GM21381 (cell line): Measurements from ENCODE around the gene LHCGR.
A peak's percentile ranks its signal among the peaks of the same experiment; 100 is the strongest.
"Not testable (repeated sequence)": the region's sequence is repeated elsewhere in the genome, so short reads cannot be mapped to it uniquely, and the experiment has no call there.

Experiments
- ATAC-seq: cut with Tn5 transposase; IDR thresholded peaks from one replicate; pipeline ENCODE4 v1.9.1; 2021; ENCODE audit warnings: mild to moderate bottlenecking, moderate library complexity; ENCODE audit not compliant: unreplicated experiment

LHCGR gene

DNA sequence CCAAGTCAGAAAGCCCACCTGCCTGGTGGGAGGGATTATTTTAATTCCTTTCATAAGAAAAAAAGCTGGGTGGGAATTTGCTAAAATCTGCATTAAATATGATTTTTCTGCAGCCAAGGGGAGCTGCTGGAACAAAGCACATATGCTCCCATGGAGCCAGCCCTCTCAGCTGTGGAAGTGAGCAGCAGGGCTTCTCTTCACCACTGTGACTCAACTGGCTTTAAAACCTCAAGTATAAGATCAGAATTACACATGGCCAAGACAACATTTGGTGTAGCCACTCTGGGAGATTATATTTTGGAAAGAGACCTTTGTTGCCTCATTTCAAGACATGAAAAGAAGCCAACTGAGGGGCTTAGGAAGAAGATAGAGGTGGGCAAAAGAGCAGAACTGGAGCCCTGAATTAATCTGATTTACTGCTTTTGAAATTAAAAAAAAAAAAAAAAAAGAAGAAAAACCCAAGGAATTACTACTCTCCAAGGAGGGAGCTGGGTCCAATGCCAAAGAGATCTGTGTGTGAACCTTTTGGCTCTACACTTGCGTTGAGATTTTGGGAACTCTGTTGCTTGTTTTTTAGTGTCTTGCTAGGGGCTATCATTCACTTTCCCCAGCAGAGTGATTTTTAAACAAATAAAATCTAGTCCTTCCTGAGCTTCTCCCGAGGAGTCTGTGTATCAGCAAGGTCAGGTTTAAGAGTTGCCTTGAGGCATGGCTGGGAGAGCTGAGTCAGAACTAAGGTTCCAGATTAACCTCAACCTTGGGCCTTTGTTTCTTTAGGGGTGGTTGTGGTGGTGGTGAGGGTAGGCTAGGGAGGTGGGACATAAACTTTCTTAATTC lies 6.0 kb downstream of the LHCGR start:
- peak; percentile 39 for ATAC-seq

- no peak for ATAC-seq
Measured at GRCh38 chr2:48747319-48747718, 8.2 kb downstream of the LHCGR start.

- ATAC-seq, result not testable (repeated sequence)
Measured at GRCh38 chr2:48739236-48739635, 16.3 kb downstream of the LHCGR start.

DNA sequence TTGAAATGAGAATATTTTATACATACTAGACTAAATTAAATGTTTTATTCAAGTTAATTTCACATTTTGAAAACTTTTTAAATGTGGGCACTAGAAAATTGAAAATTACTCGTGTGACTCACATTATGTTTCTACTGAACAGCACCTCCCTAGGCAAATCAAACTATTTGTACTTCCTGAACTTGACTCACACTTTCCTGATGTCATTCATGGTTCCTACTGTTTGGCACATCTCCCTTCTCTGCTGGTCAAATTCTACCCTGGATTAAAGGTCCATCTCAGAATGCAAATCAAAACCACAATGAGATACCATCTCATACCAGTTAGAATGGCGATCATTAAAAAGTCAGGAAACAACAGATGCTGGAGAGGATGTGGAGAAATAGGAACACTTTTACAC lies 16.7 kb downstream of the LHCGR start:
- ATAC-seq, result no peak

DNA sequence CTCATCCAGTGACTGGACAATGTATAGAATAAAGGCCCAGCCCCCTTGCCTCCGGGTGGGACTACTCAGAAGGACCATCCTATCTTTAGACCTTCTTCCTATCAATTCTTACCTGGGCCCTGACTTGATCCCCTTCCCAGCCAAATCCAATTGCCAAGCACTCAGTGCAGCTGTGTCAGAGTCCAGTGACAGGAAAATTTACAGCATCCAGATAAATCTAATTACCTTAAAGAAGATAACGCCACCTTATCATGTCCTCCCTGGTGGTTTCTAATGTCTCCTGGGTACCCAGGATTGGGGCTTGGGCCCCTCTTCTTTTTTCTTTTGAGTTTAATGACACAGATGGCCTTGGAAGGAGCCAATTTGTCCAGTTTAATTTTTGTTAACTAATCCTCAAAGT lies 19.3 kb downstream of the LHCGR start:
- no peak for ATAC-seq

DNA sequence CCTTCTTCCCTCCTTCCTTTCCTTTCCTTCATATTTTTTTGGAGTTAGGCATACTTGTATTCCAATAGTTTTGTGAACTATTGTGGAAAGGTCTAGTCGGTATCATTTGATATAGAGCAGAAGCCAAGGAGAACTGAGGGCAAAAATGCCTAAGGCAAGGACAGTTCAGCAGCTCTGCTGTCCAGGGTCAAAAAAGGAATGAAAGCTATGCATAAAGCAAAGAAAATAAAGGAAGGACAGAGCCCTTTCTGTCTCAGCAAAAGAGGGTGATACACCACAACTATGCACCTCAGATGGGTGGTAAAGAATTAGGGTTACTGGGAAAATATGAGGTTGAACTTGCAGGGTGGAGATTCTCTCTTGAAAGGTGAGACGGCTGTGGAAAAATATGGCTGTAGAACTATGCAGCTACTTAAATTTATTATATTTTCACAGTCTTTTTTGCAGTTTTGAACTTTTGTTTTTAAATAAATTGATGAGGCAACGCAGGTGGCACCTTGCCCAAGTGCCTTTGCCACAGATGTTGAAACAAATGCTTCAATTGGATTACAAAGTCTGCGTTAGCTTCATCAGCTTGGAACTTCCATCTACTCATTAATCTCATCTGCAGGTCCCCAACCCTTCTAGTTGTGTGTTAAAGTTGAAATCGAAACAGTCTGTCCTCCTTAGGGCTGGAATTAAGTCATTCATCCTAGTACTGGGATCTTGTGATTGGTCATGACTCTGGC lies 20.8 kb downstream of the LHCGR start:
- ATAC-seq, result no peak

- no peak for ATAC-seq
Measured at GRCh38 chr2:48733067-48733503, 22.4 kb downstream of the LHCGR start.

DNA sequence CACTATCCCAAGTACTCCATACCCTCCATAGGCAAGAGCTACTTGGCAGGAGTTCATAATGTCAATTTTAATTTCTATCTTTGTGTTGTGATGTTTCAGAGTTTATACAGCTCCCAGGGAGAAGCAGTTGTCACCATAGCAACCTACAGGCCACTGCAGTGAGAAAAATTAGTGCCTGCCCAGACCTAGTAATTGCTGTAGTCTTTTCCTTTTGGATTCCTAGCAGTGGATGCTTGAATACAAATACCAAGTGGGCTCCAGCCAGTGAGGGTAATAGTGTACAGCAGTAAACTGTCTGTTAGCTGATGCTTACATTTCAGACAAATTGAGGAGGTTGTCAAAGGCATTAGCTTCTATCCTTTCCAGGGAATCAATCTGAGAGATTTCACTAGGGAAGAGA lies 26.7 kb downstream of the LHCGR start:
- no peak for ATAC-seq

DNA sequence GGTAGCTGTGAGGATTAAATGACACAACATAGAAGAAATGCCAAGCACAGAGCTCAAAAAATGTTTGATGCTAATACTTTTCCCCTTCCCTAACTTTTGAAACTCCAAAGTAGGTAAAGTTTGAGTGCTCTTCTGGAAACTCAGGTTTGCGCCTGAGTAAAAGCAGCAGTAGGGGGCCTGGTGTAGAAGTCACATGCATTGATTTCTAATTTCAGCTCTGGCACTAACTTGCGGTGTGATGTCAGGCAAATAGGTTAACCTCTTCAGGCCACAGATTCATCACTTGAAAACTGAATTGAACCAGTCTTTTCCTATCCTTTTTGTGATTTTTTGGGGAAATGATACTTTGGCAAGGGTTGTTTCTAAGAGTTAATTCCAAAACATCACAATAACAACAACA lies 27.2 kb downstream of the LHCGR start:
- ATAC-seq, result no peak

DNA sequence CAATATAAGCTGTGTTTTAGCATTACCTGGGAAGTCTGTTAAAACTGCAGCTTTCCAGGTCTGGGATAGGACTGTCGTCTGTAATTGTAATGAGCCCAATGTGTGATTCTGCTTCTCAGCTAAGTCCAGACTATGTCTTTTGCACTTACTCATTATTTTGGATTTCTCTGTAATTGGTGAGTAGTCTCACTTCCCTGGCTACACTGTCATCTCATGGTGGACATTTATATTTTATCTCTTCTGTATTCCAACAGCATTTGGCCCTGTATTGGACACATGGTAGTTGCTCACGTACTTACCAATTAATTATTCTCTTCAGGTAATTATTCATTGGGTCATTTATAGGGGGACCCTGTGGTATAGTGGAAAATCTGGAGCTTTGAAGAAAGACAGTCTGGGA lies 28.0 kb downstream of the LHCGR start:
- no peak for ATAC-seq

GRCh38 chr2:48725696-48726494 lies 29.6 kb downstream of the LHCGR start:
- ATAC-seq, result no peak

DNA sequence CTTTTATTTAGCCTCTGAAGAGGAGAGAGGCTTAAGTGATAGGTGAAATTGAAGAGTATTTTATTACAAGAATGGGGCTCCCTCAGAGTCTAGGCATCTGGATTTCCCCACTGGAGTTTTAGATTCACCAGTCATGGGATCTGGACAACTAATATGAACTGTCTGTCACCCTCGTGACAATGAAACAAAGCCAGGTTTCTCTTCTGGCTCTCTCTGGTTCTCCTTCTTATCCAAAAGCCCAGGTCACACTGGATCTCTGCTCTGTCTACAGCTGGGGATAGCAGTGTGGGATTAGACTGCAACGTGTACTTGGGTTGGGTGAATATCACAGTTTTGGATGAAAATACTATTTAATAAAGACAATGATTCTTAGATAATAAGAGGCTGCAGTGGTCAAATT lies 31.2 kb downstream of the LHCGR start:
- ATAC-seq, result no peak

- no peak for ATAC-seq
Measured at GRCh38 chr2:48723129-48723528, 32.4 kb downstream of the LHCGR start.

- no peak for ATAC-seq
Measured at GRCh38 chr2:48722391-48722790, 33.1 kb downstream of the LHCGR start.

- ATAC-seq, result no peak
Measured at GRCh38 chr2:48721158-48721557, 34.4 kb downstream of the LHCGR start.

- ATAC-seq, result no peak
Measured at GRCh38 chr2:48719480-48720177, 35.9 kb downstream of the LHCGR start.

GRCh38 chr2:48717846-48718245 lies 37.7 kb downstream of the LHCGR start:
- ATAC-seq, result no peak

- ATAC-seq, result no peak
Measured at GRCh38 chr2:48715956-48716355, 39.6 kb downstream of the LHCGR start.

- no peak for ATAC-seq
Measured at GRCh38 chr2:48715042-48715899, 40.3 kb downstream of the LHCGR start.

DNA sequence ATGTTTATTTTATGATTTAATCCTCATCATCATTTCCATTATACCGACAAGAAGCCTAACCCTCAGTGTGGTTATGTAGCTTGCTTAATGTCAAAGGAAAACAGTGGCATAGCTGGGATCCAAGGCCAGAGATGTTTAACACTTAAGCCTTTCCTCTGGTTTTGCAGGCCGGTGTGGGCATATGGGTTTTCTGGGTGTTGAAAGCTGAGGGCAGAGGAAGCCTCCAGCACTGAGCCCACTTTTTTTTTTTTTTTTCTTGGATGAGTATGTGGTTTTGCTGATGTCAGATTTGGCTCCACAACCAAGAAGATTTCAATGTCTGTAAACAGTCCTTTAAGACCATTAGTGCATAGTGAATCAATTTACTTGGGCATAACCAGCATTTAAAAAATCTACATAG lies 41.3 kb downstream of the LHCGR start:
- no peak for ATAC-seq
